IMR-90 (cell line): ENCODE measurements around the gene LRP1B. TPM values are rescaled to one million over a fixed set of nuclear protein-coding genes. Genes with fewer than 3 reads are reported as not detected.

Experiments used
- ATAC-seq: fragments of 200-7000 bp; cut with Tn5 transposase; 2 replicates; pipeline ENCODE4 v1.9.1; 2020; ENCODE audit warnings: low read depth, mild to moderate bottlenecking, moderate library complexity
- BruUV-seq: library from RNA; stranded (reverse); fragments of 400-500 nt; replicated peaks from 2 replicates; lab custom pipeline; 2021; lab: Mats Ljungman, UMichigan
- CTCF ChIA-PET: fragments of 300-600 bp; formaldehyde crosslinking; extraction: SDS; loops from one replicate; lab custom pipeline; 2021; ENCODE audit warnings: antibody characterized with exemption; lab: Yijun Ruan, JAX
- POLR2A ChIA-PET: fragments of 300-600 bp; sonication (Branson Sonifier 250); formaldehyde crosslinking; loops from one replicate; lab custom pipeline; 2022; ENCODE audit warnings: antibody characterized with exemption; ENCODE audit not compliant: unreplicated experiment; lab: Charles Lee
- DNase-seq: peaks from one replicate; pipeline ENCODE4 v3.0.0; 2013
- H2AFZ ChIP-seq: replicated peaks from 2 replicates; pipeline ENCODE3; 2013; ENCODE audit warnings: low read length, mild to moderate bottlenecking; ENCODE audit not compliant: poor library complexity
- H2AK5ac ChIP-seq: 2 replicates; pipeline ENCODE4 v1.6.1; 2013; ENCODE audit warnings: low read depth, low read length, inconsistent platforms
- H2AK9ac ChIP-seq: replicated peaks from 2 replicates; pipeline ENCODE3; 2013; ENCODE audit warnings: mild to moderate bottlenecking, low read depth, low read length, moderate library complexity; ENCODE audit not compliant: poor library complexity
- H2BK120ac ChIP-seq: 2 replicates; pipeline ENCODE4 v1.6.1; 2013; ENCODE audit warnings: low read depth, low read length, inconsistent platforms
- H2BK15ac ChIP-seq: 3 replicates; pipeline ENCODE4 v1.6.1; 2013; ENCODE audit warnings: low read depth, low read length, inconsistent platforms
- H2BK20ac ChIP-seq: 2 replicates; pipeline ENCODE4 v1.6.1; 2013; ENCODE audit warnings: low read depth, mild to moderate bottlenecking, inconsistent platforms, low read length, moderate library complexity
- H2BK5ac ChIP-seq: 2 replicates; pipeline ENCODE4 v1.6.1; 2013; ENCODE audit warnings: mild to moderate bottlenecking, low read depth, low read length, inconsistent platforms; ENCODE audit not compliant: poor library complexity, severe bottlenecking
- H3K14ac ChIP-seq: replicated peaks from 2 replicates; pipeline ENCODE4 v1.6.1; 2013; ENCODE audit warnings: low read depth, low read length, inconsistent platforms
- H3K18ac ChIP-seq: 2 replicates; pipeline ENCODE4 v1.6.1; 2013; ENCODE audit warnings: low read depth, low read length, control low read depth
- H3K23ac ChIP-seq: 2 replicates; pipeline ENCODE4 v1.6.1; 2013; ENCODE audit warnings: low read depth, low read length, inconsistent platforms
- H3K27ac ChIP-seq: 2 replicates; pipeline ENCODE4 v1.5.1; 2013; ENCODE audit warnings: mild to moderate bottlenecking, control low read depth, low read length; ENCODE audit not compliant: insufficient read depth
- H3K27me3 ChIP-seq: 2 replicates; pipeline ENCODE4 v1.6.1; 2013; ENCODE audit warnings: low read length; ENCODE audit not compliant: control insufficient read depth, insufficient read depth
- H3K36me3 ChIP-seq: 2 replicates; pipeline ENCODE4 v1.6.1; 2013; ENCODE audit warnings: low read length, mixed read lengths; ENCODE audit not compliant: control insufficient read depth, insufficient read depth
- H3K4ac ChIP-seq: 2 replicates; pipeline ENCODE4 v1.6.1; 2013; ENCODE audit warnings: low read depth, low read length, inconsistent platforms
- H3K4me1 ChIP-seq: 2 replicates; pipeline ENCODE4 v1.6.1; 2013; ENCODE audit warnings: low read length, mixed read lengths; ENCODE audit not compliant: control insufficient read depth, insufficient read depth
- H3K4me2 ChIP-seq: 2 replicates; pipeline ENCODE4 v1.6.1; 2013; ENCODE audit warnings: low read depth, mild to moderate bottlenecking, control low read depth, low read length, moderate library complexity
- H3K4me3 ChIP-seq: 2 replicates; pipeline ENCODE4 v1.5.1; 2013; ENCODE audit warnings: low read depth, mild to moderate bottlenecking, control low read depth, low read length, moderate library complexity; ENCODE audit not compliant: insufficient read depth
- H3K56ac ChIP-seq: 2 replicates; pipeline ENCODE4 v1.6.1; 2013; ENCODE audit warnings: low read length, inconsistent platforms; ENCODE audit not compliant: insufficient read depth; ENCODE audit errors: extremely low read depth
- H3K79me1 ChIP-seq, 2 experiments: 2 replicates each; pipeline ENCODE4 v1.6.1; 2013; ENCODE audit warnings: low read length in 2 of 2, inconsistent platforms in 1 of 2, low read depth in 1 of 2
- H3K9ac ChIP-seq: 2 replicates; pipeline ENCODE4 v1.6.1; 2013; ENCODE audit warnings: low read depth, low read length, control low read depth
- H3K9me1 ChIP-seq: 2 replicates; pipeline ENCODE4 v1.6.1; 2013; ENCODE audit warnings: low read length, inconsistent platforms; ENCODE audit not compliant: insufficient read depth
- H3K9me3 ChIP-seq: 2 replicates; pipeline ENCODE4 v1.6.1; 2013; ENCODE audit warnings: low read length; ENCODE audit not compliant: control insufficient read depth, insufficient read depth
- H4K20me1 ChIP-seq: 2 replicates; pipeline ENCODE4 v1.6.1; 2013; ENCODE audit warnings: low read length, inconsistent platforms; ENCODE audit not compliant: insufficient read depth
- H4K5ac ChIP-seq: 2 replicates; pipeline ENCODE4 v1.6.1; 2013; ENCODE audit warnings: mild to moderate bottlenecking, low read depth, low read length, control low read depth
- H4K8ac ChIP-seq, 2 experiments: 2 replicates each; pipeline ENCODE4 v1.6.1; 2013; ENCODE audit warnings: low read depth in 2 of 2, low read length in 2 of 2, control low read depth in 1 of 2, inconsistent platforms in 1 of 2
- H4K91ac ChIP-seq: 2 replicates; pipeline ENCODE4 v1.6.1; 2013; ENCODE audit warnings: low read depth, low read length, inconsistent platforms; ENCODE audit not compliant: insufficient read depth
- CHD1 ChIP-seq: IDR thresholded peaks from 2 replicates; pipeline ENCODE4 v1.6.1; 2012; ENCODE audit warnings: low read depth, low read length, improper control_type of control experiment
- CTCF ChIP-seq: conservative IDR thresholded peaks from 2 replicates; pipeline ENCODE4 v1.5.1; 2012; ENCODE audit warnings: mild to moderate bottlenecking, low read depth, low read length, improper control_type of control experiment
- FOS ChIP-seq: fragments of 150-350 bp; IDR thresholded peaks from 2 replicates; pipeline ENCODE4 v1.6.1; 2016; ENCODE audit warnings: low read depth, low read length
- MAFK ChIP-seq: IDR thresholded peaks from 2 replicates; pipeline ENCODE4 v1.6.1; 2012; ENCODE audit warnings: low read depth, low read length, improper control_type of control experiment
- MAZ ChIP-seq: IDR thresholded peaks from 2 replicates; pipeline ENCODE4 v1.6.1; 2012; ENCODE audit warnings: low read depth, mild to moderate bottlenecking, low read length, improper control_type of control experiment, moderate library complexity, borderline replicate concordance
- POLR2A ChIP-seq: IDR thresholded peaks from 2 replicates; pipeline ENCODE4 v1.6.1; 2012; ENCODE audit warnings: mild to moderate bottlenecking, low read depth, low read length
- RAD21 ChIP-seq: IDR thresholded peaks from 2 replicates; pipeline ENCODE4 v1.6.1; 2012; ENCODE audit warnings: low read length, improper control_type of control experiment
- WGBS, 2 experiments: methylation state at CpG; one replicate each; pipeline versions ENCODE4 v1.1.5 to v1.1.7; 2013; ENCODE audit warnings: missing lambda C conversion rate in 2 of 2; ENCODE audit not compliant: insufficient read length in 1 of 2; ENCODE audit errors: extremely low coverage in 2 of 2; 5-methylcytosine and 5-hydroxymethylcytosine counted together
- dilution Hi-C: fragments of 300-500 bp; cut with HindIII; formaldehyde crosslinking; loops from one replicate; pipeline ENCODE4 v1.14.3; 2018; ENCODE audit warnings: low sequenced_read_pairs; ENCODE audit not compliant: unreplicated experiment
- in situ Hi-C: fragments of 300-500 bp; cut with MboI; formaldehyde crosslinking; loops from 3 replicates; pipeline ENCODE4 v1.14.3; 2019; ENCODE audit warnings: low sequenced_read_pairs, inconsistent platforms, mixed read lengths
- intact Hi-C: fragments of 100-400 bp; cut with micrococcal nuclease; formaldehyde crosslinking; loops from 2 replicates; pipeline ENCODE4 v1.10.0; 2022
- polyA plus RNA-seq, 3 experiments: library from polyadenylated mRNA; depleted of rRNA; stranded (reverse); fragments of >200 nt; gene quantifications; 2 replicates each; pipeline ENCODE4 v1.2.3, GENCODE V29; 2012; ENCODE audit warnings: low replicate concordance in 1 of 3
- total RNA-seq: library from RNA; depleted of rRNA; stranded (reverse); fragments of >200 nt; gene quantifications from 2 replicates; pipeline ENCODE4 v1.2.3, GENCODE V29; 2012

LRP1B gene
- total and polyA plus RNA-seq, 2 of the 4 experiments (the other 2 are of a cell fraction), result under 0.01 to 0.02 TPM

- H3K56ac ChIP-seq, result no peak overlapping the region
- WGBS, 2 experiments, result no CpG with 5 or more reads among the region's 1 CpG
- H4K91ac ChIP-seq, result no peak overlapping the region
- no peak overlapping the region for H3K27ac ChIP-seq
- H2AK9ac ChIP-seq, result no peak overlapping the region
- no peak overlapping the region for H3K4me3 ChIP-seq
- intact Hi-C loops (no loop called here), dilution Hi-C loops (no loop called here), in situ Hi-C loops (no loop called here)
- H3K4me1 ChIP-seq, result no peaks in the 10 kb centered on the region
- H3K9me3 ChIP-seq, result no peaks in the 10 kb centered on the region
- H3K4ac ChIP-seq, result no peak overlapping the region
- H3K4me2 ChIP-seq, result no peak overlapping the region
- no peak overlapping the region for H3K18ac ChIP-seq
- no peak overlapping the region for H2BK120ac ChIP-seq
- CTCF ChIA-PET, result no interaction called here
- H3K9ac ChIP-seq, result no peak overlapping the region
- POLR2A ChIA-PET, result no interaction called here
- H2AFZ ChIP-seq, result no peak overlapping the region
- H3K9me1 ChIP-seq, result no peaks in the 10 kb centered on the region
- H3K27me3 ChIP-seq, result no peaks in the 10 kb centered on the region
- H4K5ac ChIP-seq, result no peak overlapping the region
- DNase-seq (no peak), ATAC-seq (no peak)
- H4K20me1 ChIP-seq, result no peaks in the 10 kb centered on the region
- H3K79me1 ChIP-seq, result no peaks in the 10 kb centered on the region
- H3K14ac ChIP-seq, result no peak overlapping the region
- no peak for TF ChIP-seq MAZ
- TF ChIP-seq RAD21, result no peak
- no peak for TF ChIP-seq MAFK
- TF ChIP-seq POLR2A, result no peak
- no peak for TF ChIP-seq CTCF
- no peak for TF ChIP-seq CHD1
- no peak for TF ChIP-seq FOS
- no peaks in the 10 kb centered on the region for H3K36me3 ChIP-seq
- H2BK15ac ChIP-seq, result no peak overlapping the region
- H2AK5ac ChIP-seq, result no peak overlapping the region
- no peak overlapping the region for H2BK20ac ChIP-seq
- H2BK5ac ChIP-seq, result no peak overlapping the region
- no peak overlapping the region for H3K23ac ChIP-seq
- BruUV-seq, result no TSS peak
- no peak overlapping the region for H4K8ac ChIP-seq
Measured at GRCh38 chr2:140641163-140641562, 1489.7 kb downstream of the LRP1B start.
